Measurements from ENCODE around the gene ATP8A2.

GRCh38 chr13:25887962-25888655 lies 516.3 kb downstream of the ATP8A2 start:
- no peak for TF ChIP-seq EZH2 (IDR thresholded peaks at IDR 0.05)
- no peak for TF ChIP-seq POLR2AphosphoS5 (IDR thresholded peaks at IDR 0.05; ENCODE audit: borderline replicate concordance, low read depth, low read length)
